GM12878 (cell line): ENCODE results near the gene EP300. TPM values are rescaled to one million over a fixed set of nuclear protein-coding genes. Genes with fewer than 3 reads are reported as not detected.

ENCODE experiments used
- ATAC-seq: fragments of 200-7000 bp; cut with Tn5 transposase; 3 replicates; pipeline ENCODE4 v1.9.1; 2020; ENCODE audit warnings: mild to moderate bottlenecking, moderate library complexity
- BruUV-seq: library from RNA; stranded (reverse); fragments of 400-500 nt; replicated peaks from 2 replicates; lab custom pipeline; 2021; lab: Mats Ljungman, UMichigan
- CTCF ChIA-PET: fragments of 300-600 bp; sonication (Branson Sonifier 250); formaldehyde crosslinking; extraction: SDS; loops from one replicate; lab custom pipeline; 2021; ENCODE audit warnings: inconsistent platforms; lab: Yijun Ruan, JAX
- POLR2A ChIA-PET: fragments of 350-600 bp; formaldehyde crosslinking; extraction: SDS; loops from one replicate; lab custom pipeline; 2021; ENCODE audit warnings: inconsistent platforms; lab: Charles Lee
- RAD21 ChIA-PET: fragments of 300-600 bp; sonication (Branson Sonifier 250); formaldehyde crosslinking; loops from one replicate; lab custom pipeline; 2023; ENCODE audit warnings: antibody characterized with exemption; ENCODE audit not compliant: unreplicated experiment; lab: Charles Lee
- SMC1A ChIA-PET: fragments of 300-600 bp; sonication (Branson Sonifier 250); formaldehyde crosslinking; loops from one replicate; lab custom pipeline; 2023; ENCODE audit not compliant: unreplicated experiment, uncharacterized antibody; lab: Charles Lee
- DNase-seq: peaks from one replicate; pipeline ENCODE4 v3.0.0-alpha.2; 2011; ENCODE audit warnings: low read depth, low spot score
- FAIRE-seq: peaks from 3 replicates; lab custom pipeline; 2011; peaks lifted over from hg19 to GRCh38; lab: Jason Lieb, UNC
- H2AFZ ChIP-seq: 2 replicates; pipeline ENCODE4 v1.6.0; 2011; ENCODE audit warnings: low read depth, low read length, control low read depth; ENCODE audit not compliant: control insufficient read depth
- H3K27ac ChIP-seq: 2 replicates; pipeline ENCODE4 v1.5.1; 2011; ENCODE audit warnings: control low read depth; ENCODE audit not compliant: control insufficient read depth, insufficient read depth
- H3K27me3 ChIP-seq, 2 experiments: replicated peaks in 1 of 2; 2 replicates each; pipeline versions ENCODE4 v1.6.0 to v1.6.1; 2011; ENCODE audit warnings: low read length in 1 of 2; ENCODE audit not compliant: control insufficient read depth in 2 of 2, insufficient read depth in 2 of 2
- H3K36me3 ChIP-seq, 2 experiments: 2 replicates each; pipeline ENCODE4 v1.5.1; 2011; ENCODE audit warnings: low read length in 1 of 2; ENCODE audit not compliant: control insufficient read depth in 2 of 2, insufficient read depth in 2 of 2
- H3K4me1 ChIP-seq: 2 replicates; pipeline ENCODE4 v1.6.1; 2011; ENCODE audit warnings: mild to moderate bottlenecking, low read length, moderate library complexity, mixed read lengths; ENCODE audit not compliant: control insufficient read depth, insufficient read depth
- H3K4me2 ChIP-seq: 2 replicates; pipeline ENCODE4 v1.6.0; 2011; ENCODE audit warnings: control low read depth; ENCODE audit not compliant: control insufficient read depth, insufficient read depth
- H3K4me3 ChIP-seq: fragments of 200-600 bp; sonication (generic); 2 replicates; pipeline ENCODE4 v1.5.1; 2016
- H3K79me2 ChIP-seq: 2 replicates; pipeline ENCODE4 v1.6.0; 2011; ENCODE audit warnings: low read length; ENCODE audit not compliant: control insufficient read depth, insufficient read depth
- H3K9ac ChIP-seq: 2 replicates; pipeline ENCODE4 v1.8.0; 2011; ENCODE audit warnings: low read length, control low read depth, mixed read lengths; ENCODE audit not compliant: control insufficient read depth, insufficient read depth
- H3K9me3 ChIP-seq: replicated peaks from 3 replicates; pipeline ENCODE4 v1.5.1; 2011; ENCODE audit warnings: mild to moderate bottlenecking, low read length; ENCODE audit not compliant: control insufficient read depth, insufficient read depth
- H4K20me1 ChIP-seq: 2 replicates; pipeline ENCODE4 v1.6.0; 2011; ENCODE audit not compliant: control insufficient read depth, insufficient read depth
- ASH2L ChIP-seq: fragments of 300-600, 200-600 bp; sonication (generic); IDR thresholded peaks from 2 replicates; pipeline ENCODE4 v1.6.1; 2017; ENCODE audit warnings: low read depth, mild to moderate bottlenecking, borderline replicate concordance
- CBX5 ChIP-seq: sonication (generic); IDR thresholded peaks from 2 replicates; pipeline ENCODE4 v1.6.1; 2016; ENCODE audit warnings: low read depth, moderate library complexity, mild to moderate bottlenecking, inconsistent platforms
- E2F8 ChIP-seq: fragments of 450-650 bp; IDR thresholded peaks from 2 replicates; pipeline ENCODE4 v1.6.1; 2018; ENCODE audit warnings: mild to moderate bottlenecking, low read depth, moderate library complexity; ENCODE audit not compliant: partially characterized antibody
- EP300 ChIP-seq, 2 experiments: fragments of 150-350 bp in 1 of 2; IDR thresholded peaks; 2 replicates each; pipeline ENCODE4 v1.6.1; 2011 to 2012; ENCODE audit warnings: low read depth in 2 of 2, low read length in 2 of 2, borderline replicate concordance in 1 of 2, improper control_type of control experiment in 1 of 2, inconsistent platforms in 1 of 2; ENCODE audit not compliant: control insufficient read depth in 1 of 2
- FOXM1 ChIP-seq: IDR thresholded peaks from 2 replicates; pipeline ENCODE4 v1.6.1; 2012; ENCODE audit warnings: low read depth, mild to moderate bottlenecking, inconsistent platforms, low read length, moderate library complexity
- HCFC1 ChIP-seq: fragments of 150-350 bp; IDR thresholded peaks from 2 replicates; pipeline ENCODE4 v1.6.1; 2014; ENCODE audit warnings: low read length
- MAX ChIP-seq: IDR thresholded peaks from 2 replicates; pipeline ENCODE4 v1.6.1; 2012; ENCODE audit warnings: low read depth, low read length, improper control_type of control experiment
- RCOR1 ChIP-seq: conservative IDR thresholded peaks from 2 replicates; pipeline ENCODE4 v1.6.1; 2012; ENCODE audit warnings: low read depth, low read length, improper control_type of control experiment
- SP1 ChIP-seq: IDR thresholded peaks from one replicate; pipeline ENCODE4 v1.6.1; 2011; ENCODE audit warnings: low read depth, low read length
- SREBF1 ChIP-seq: IDR thresholded peaks from 2 replicates; pipeline ENCODE4 v1.6.1; 2012; ENCODE audit warnings: mild to moderate bottlenecking, low read length
- ZZZ3 ChIP-seq: IDR thresholded peaks from 2 replicates; pipeline ENCODE4 v1.6.1; 2011; ENCODE audit warnings: low read depth; ENCODE audit not compliant: control insufficient read depth, insufficient read length
- WGBS: methylation state at CpG from one replicate; pipeline ENCODE4 v1.1.6; 2016; ENCODE audit warnings: low lambda C conversion rate; ENCODE audit not compliant: insufficient replicate concordance, insufficient coverage; ENCODE audit errors: missing lambda C conversion rate; 5-methylcytosine and 5-hydroxymethylcytosine counted together
- in situ Hi-C: fragments of 300-500 bp; cut with MboI; formaldehyde crosslinking; loops from 9 replicates; pipeline ENCODE4 v1.14.3; 2018; ENCODE audit warnings: mixed read lengths
- intact Hi-C: fragments of 100-400 bp; cut with micrococcal nuclease; formaldehyde crosslinking; loops from one replicate; pipeline ENCODE4 v1.14.2; 2022; ENCODE audit not compliant: unreplicated experiment
- polyA plus RNA-seq, 11 experiments: library from polyadenylated mRNA; depleted of rRNA in 4 of 11; unstranded in 6 of 11; stranded (reverse) in 5 of 11; fragments of >200 nt; fragmentation: Nextera tagmentation in 4 of 11; fragmentation: Illumina TruSeq in 1 of 11; extraction: Ambion mirVana in 4 of 11; extraction: Trizol in 1 of 11; gene quantifications; 1 replicate in 1 of 11; 2 replicates in 10 of 11; pipeline versions ENCODE4 v1.2.1 to v1.2.3, GENCODE V29; 2011 to 2016; ENCODE audit warnings: inconsistent platforms in 2 of 11, missing spikeins in 2 of 11, low read depth in 1 of 11
- total RNA-seq, 4 experiments: library from RNA; depleted of rRNA in 3 of 4; stranded (reverse); fragments of >200 nt in 3 of 4; fragmentation: Illumina TruSeq in 1 of 4; extraction: Trizol in 1 of 4; gene quantifications; 2 replicates each; pipeline versions ENCODE4 v1.2.1 to v1.2.3, GENCODE V29; 2013 to 2021
- TF ChIP-seq, protein P1 (sequence below): fragments of 150-350 bp; IDR thresholded peaks from 2 replicates; pipeline ENCODE4 v1.6.1; 2014; ENCODE audit warnings: mild to moderate bottlenecking, low read depth, low read length
- TF ChIP-seq, protein P2 (sequence below): IDR thresholded peaks from 2 replicates; pipeline ENCODE4 v1.6.1; 2011; ENCODE audit warnings: low read depth, low read length, improper control_type of control experiment, borderline replicate concordance
- TF ChIP-seq, protein P3 (sequence below): IDR thresholded peaks from 2 replicates; pipeline ENCODE4 v1.6.1; 2011; ENCODE audit warnings: low read depth, mild to moderate bottlenecking, low read length, moderate library complexity, borderline replicate concordance; ENCODE audit errors: extremely low read depth

Gene EP300
- total and polyA plus RNA-seq, 10 of the 15 experiments (the other 5 are each of a cell fraction or from before 2014, with no cell fraction given): 5.5 to 48.5 (median 23.6) TPM

- no TSS peak for BruUV-seq
- H4K20me1 ChIP-seq: no peaks in the 10 kb centered on the region
- ATAC-seq: no peak; the same call in 2 of the 3 replicates
- TF ChIP-seq ASH2L (no peak), RCOR1 (no peak), ZZZ3 (no peak), FOXM1 (no peak), MAX (no peak), HCFC1 (no peak), SREBF1 (no peak), E2F8 (no peak), EP300 (IDR thresholded peaks at IDR 0.05; ENCODE audit: borderline replicate concordance in 1 of 2, control insufficient read depth in 1 of 2, low read depth in 2 of 2, low read length in 2 of 2) (no peak), SP1 (no peak), CBX5 (no peak)
- TF ChIP-seq, protein P1, sequence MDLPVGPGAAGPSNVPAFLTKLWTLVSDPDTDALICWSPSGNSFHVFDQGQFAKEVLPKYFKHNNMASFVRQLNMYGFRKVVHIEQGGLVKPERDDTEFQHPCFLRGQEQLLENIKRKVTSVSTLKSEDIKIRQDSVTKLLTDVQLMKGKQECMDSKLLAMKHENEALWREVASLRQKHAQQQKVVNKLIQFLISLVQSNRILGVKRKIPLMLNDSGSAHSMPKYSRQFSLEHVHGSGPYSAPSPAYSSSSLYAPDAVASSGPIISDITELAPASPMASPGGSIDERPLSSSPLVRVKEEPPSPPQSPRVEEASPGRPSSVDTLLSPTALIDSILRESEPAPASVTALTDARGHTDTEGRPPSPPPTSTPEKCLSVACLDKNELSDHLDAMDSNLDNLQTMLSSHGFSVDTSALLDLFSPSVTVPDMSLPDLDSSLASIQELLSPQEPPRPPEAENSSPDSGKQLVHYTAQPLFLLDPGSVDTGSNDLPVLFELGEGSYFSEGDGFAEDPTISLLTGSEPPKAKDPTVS: no peak
- TF ChIP-seq, protein P2, sequence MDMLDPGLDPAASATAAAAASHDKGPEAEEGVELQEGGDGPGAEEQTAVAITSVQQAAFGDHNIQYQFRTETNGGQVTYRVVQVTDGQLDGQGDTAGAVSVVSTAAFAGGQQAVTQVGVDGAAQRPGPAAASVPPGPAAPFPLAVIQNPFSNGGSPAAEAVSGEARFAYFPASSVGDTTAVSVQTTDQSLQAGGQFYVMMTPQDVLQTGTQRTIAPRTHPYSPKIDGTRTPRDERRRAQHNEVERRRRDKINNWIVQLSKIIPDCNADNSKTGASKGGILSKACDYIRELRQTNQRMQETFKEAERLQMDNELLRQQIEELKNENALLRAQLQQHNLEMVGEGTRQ: no peak
- TF ChIP-seq, protein P3, sequence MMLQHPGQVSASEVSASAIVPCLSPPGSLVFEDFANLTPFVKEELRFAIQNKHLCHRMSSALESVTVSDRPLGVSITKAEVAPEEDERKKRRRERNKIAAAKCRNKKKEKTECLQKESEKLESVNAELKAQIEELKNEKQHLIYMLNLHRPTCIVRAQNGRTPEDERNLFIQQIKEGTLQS: no peak
These were observed 89.2 kb downstream of the EP300 start for GRCh38 chr22:41181349-41182241.

More at GRCh38 chr22:41181349-41182241, 89.2 kb downstream of the EP300 start:
- ChIA-PET CTCF (interaction anchor here (0.6 to 1.8 kb wide), 2 partner anchors 55 to 259 kb away, joined by 5 to 6 read pairs; no protein-coding TSS in a partner anchor), SMC1A (interaction anchor here (2.2 kb wide), 1 partner anchor 56 kb away, joined by 7 read pairs; no protein-coding TSS in a partner anchor), POLR2A (interaction anchor here (0.6 kb wide), 1 partner anchor 297 kb away, joined by 4 read pairs; no protein-coding TSS in a partner anchor), RAD21 (interaction anchor here (1.0 to 1.1 kb wide), 2 partner anchors 259 kb away, joined by 4 read pairs; no protein-coding TSS in a partner anchor)
- DNase-seq (no peak), FAIRE-seq (no peak)
- Histone ChIP-seq H3K4me3 (no peak overlapping the region), H3K36me3 (peaks cover 20% of the 10 kb centered on the region in 2 experiments; a peak in 3 of 4 replicates), H3K27ac (no peak overlapping the region), H3K27me3 (no peaks in the 10 kb centered on the region), H3K9ac (no peak overlapping the region), H2AFZ (no peak overlapping the region), H3K79me2 (no peaks in the 10 kb centered on the region), H3K4me2 (no peak overlapping the region), H3K4me1 (no peaks in the 10 kb centered on the region), H3K9me3 (no peaks in the 10 kb centered on the region)
- intact Hi-C loops (no loop called here), in situ Hi-C loops (no loop called here)
- 71% methylated on average over 15 of the region's 15 CpGs for WGBS
